Stimulated activated CD4-positive, alpha-beta T cell treated with anti-CD3 and anti-CD28 coated beads, TNF-alpha, amount 100 ng/mL, for 24 hours (primary cell): Measurements from ENCODE around the gene SIL1.
"Not testable (repeated sequence)": the region's sequence is repeated elsewhere in the genome, so short reads cannot be mapped to it uniquely, and the experiment has no call there.

Experiments
- DNase-seq, 3 experiments: peaks; one replicate each; pipeline ENCODE4 v3.0.0-alpha.2; 2020; ENCODE audit warnings: low read depth in 3 of 3

The SIL1 gene

DNA sequence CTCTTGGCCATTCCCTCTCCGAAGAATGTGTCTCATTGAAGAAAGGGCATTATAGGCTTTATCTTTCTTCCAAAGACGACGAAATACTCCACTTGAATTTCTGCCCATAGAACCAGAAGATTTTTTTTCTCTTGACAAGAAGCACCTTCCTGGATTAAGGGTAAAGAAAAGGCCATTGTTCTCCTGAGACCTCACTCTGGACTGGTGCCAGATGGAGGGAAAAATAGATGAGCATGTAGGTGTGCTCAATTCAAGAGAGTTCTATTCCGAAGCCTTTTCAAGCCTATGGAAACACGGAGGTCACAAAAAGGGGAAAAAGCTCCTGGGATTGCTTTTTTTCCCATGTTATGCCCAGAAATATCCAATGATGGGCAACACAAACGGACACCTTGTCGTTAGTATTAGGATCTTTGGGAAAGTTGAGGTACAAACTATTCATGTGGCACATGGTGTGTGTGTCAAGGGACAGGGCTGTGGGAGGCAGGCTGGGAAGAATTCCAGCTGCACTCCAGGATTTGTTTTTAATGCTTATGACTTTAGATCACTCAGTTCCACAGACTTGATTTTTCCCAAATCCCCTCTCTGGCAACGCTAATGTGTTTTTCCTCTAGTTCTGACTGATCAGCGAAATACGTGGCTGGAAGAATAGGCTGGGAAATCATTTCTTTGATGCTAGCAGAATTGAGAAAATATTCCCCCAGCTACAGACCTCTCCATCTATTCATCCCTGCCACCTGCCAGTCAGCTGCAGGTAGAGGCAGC, 89.9 kb downstream of the SIL1 start:
- DNase-seq, result no peak

DNA sequence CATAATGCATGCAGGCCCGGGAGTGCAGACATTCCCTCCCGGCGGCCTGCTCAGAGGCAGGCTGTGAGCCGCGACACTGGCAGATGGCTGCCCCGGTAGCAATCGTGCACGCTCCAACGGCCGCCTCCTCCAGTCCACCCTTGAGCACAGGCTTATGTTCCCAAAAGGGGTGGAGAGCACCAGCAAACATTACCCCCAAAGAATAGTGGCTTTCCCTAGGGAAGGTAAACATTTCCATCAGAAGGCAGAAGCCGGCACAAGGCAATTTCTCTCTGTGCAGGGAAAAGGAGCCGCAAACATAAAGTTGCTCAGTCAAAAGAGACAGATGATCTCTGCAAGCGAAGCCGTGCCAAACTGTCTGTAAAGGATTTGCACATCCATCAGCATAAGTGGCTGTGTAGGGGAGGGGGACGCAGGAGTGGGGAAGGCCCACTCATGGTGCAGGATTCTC, 92.5 kb downstream of the SIL1 start:
- DNase-seq, result no peak

GRCh38 chr5:139104577-139105276, 93.4 kb downstream of the SIL1 start:
- DNase-seq, result no peak

DNA sequence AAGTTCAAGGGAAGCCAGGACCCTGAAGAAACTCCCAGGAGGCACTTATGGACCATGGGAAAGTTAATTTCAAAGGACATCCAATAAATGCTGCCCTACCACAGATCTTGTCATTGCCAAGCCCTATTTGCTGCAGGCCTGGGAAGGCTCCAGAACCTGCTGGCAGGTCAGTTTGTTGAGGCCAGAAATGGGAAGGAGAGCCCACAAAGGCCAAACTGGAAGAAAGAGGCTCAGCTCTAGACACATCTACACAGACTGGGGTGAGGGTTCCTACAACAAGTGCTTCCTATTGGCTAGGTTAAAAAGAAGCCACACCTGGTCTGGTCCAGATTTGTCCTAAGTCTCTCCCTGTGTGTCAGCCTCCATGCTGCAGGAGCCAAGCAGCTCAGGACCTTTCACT, 94.4 kb downstream of the SIL1 start:
- no peak for DNase-seq

- DNase-seq, result no peak
Observed at GRCh38 chr5:139100825-139101224, 97.3 kb downstream of the SIL1 start.

- no peak for DNase-seq
Observed at GRCh38 chr5:139094154-139095131, 103.7 kb downstream of the SIL1 start.

DNA sequence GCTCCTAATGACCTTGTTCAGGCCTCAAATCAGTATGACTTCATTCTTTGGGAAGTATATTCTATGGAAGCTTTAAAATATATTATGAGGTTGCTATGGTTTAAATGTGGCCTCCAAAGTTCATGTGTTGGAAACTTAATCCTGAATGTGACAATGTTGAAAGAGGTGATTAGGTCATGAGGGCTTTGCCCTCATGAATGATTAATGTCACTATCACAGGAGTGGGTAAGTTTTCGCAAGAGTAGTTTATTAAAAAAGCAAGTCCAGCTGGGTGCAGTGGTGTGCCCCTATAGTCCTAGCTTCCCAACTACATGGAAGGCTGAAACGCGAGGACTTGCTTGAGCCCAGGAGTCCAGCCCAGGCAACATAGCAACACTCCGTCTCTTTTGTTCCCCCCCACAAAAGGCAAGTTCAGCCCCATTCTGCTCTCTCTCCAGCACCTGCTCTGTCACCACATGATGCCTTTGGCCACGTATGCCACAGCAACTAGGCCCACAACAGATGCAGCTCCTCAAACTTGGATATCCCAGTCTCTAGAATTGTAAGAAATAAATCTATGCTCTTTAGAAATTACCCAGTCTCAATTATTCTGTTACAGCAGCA, 105.3 kb downstream of the SIL1 start:
- no peak for DNase-seq

- no peak for DNase-seq
Observed at GRCh38 chr5:139091439-139092156, 106.6 kb downstream of the SIL1 start.

DNA sequence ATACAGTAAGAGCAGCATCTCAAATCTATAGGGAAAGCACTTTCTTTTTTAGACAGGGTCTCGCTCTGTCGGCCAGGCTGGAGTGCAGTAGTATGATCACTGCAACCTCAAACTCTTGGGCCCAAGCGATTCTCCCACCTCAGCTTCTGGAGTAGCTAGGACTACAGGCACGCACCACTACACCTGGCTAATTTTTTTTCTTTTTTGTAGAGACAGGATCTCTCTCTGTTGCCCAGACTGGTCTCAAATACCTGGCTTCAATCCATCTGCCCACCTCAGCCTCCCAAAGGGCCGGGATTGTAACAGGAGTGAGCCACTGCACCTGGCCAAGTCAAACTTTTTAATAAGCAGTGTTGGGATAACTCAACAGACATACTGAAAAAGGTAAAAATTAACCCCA, 107.6 kb downstream of the SIL1 start:
- no peak for DNase-seq

DNA sequence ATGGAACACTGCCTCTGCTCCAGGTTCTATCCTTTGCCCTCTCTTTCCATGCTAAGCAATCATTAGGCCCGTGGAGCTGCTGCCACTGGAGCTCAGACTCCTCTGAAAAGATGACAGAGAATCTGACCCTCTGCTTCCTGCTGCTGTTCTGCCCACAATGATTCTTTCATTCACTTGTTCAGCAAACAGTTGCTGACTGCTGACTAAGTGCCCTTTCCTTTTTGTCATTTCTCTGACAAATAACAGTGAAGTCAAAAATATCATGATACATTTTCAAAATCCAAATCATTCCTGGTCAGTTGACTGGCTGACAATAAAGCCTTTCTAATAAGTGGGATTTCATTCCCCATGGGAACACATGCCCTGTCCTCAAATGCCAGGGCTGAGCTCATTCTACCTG, 110.1 kb downstream of the SIL1 start:
- no peak for DNase-seq

DNA sequence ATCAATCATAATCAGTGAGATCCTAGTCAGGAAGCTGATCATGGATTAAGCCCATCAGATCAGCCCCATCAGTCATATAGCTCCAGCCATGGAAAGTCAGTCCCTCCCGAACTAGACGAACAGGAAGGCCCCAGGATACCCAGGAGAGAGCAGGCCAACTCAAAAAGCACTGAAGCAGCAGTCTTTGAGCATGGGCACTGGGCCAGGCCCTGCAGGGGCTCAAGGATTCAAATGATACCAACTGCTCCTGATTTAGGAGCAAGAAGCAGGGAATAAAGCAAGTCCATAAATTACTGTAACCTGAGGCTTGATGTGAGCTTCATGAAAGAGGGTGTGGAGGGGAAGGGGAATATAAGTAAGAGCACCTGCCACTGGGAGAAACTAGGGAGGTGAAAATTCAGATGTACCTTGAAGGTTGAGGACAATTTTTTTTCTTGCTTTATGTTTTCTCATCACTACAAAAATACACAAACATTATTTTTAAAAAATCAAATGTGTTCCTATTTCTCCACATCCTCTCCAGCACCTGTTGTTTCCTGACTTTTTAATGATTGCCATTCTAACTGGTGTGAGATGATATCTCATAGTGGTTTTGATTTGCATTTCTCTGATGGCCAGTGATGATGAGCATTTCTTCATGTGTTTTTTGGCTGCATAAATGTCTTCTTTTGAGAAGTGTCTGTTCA, 115.2 kb downstream of the SIL1 start:
- DNase-seq, result no peak

DNA sequence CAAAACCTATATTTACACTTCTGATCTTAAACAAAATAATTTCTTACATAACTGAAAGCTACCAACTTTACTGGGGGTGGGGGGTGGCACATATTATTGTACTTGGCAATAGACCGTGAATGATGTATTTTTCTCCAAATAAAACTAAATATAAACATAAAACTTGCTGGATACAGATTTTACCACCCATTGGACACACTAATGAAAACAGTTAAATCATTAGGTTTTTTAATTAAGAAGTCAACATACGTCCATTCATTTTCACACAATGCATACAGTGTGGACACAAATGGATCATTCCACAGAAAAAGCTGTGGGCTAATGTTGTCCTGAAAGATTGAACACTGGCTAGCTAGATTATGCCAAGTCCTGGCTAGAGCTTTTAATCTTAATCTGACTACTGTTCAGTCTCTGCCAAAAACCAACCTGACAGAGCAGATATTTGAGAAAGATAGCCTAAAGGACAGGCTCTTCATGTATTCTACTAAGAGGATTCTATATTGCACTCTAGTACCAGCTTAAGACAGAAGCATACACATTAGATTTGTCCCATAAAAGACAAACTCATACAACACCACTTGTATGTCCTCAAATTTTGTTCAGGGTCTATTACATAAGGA, 118.1 kb downstream of the SIL1 start:
- DNase-seq, result no peak

DNA sequence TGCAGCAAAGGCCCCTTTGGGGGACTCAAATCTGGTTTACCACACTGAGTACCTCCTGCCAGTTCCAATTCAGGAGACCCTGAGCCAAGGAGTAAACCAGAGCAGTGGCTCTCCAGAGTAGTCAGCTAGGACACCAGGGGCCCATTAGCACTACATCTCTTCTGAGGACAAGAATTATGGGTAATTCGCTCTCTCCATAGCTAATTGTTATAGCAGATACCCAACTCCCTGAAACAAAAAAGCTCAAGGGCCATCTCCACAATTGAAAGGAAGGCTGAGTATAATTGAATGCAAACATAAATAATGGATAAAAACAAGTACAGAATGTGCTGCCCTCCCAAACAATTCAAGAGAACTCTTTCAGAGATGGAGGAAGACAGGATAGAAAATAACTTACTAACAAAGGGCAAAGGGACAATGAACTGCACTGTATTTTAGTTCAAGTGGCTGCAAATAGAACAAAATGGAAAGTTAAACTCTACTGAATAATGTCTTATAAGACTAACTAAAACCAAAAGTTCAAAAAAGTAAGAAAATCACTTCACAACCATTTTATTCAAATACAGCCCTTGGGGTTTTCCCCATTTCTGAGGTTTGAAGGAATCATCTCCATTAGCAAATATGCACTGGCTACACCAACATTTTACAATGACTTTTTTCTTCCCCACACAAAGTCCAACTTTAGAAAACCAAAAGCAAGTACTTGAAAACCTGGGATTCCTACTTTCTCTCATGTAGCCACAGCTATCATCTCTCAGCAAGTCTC, 118.8 kb downstream of the SIL1 start:
- no peak for DNase-seq

GRCh38 chr5:139078345-139078744, 119.8 kb downstream of the SIL1 start:
- no peak for DNase-seq

DNA sequence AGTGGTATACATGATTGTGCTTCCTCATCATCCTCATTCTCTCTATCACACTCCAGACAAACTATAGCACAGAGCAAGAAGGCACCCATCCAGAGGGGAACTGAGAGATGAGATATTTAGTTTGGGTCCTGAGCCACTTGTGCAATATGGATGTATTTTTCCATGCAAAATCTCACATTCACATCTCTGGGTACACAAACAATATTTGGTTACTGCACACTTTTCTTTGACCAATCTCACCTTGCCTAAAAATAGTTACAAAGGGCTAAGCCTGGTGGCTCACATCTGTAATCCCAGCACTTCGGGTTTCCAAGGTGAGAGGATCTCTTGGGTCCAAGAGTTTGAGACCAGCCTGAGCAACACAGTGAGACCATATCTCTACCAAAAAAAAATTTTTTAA, 120.3 kb downstream of the SIL1 start:
- no peak for DNase-seq

GRCh38 chr5:139076111-139076510, 122.1 kb downstream of the SIL1 start:
- DNase-seq, result no peak

GRCh38 chr5:139075066-139076050, 122.8 kb downstream of the SIL1 start:
- DNase-seq, result no peak

GRCh38 chr5:139073956-139074355, 124.2 kb downstream of the SIL1 start:
- DNase-seq, result not testable (repeated sequence)
